Neural crest cell (in vitro differentiated cells): ENCODE data around the gene RTCB. TPM values are rescaled to one million over a fixed set of nuclear protein-coding genes. Genes with fewer than 3 reads are reported as not detected.

Experiments
- DNase-seq: peaks from one replicate; pipeline ENCODE4 v3.0.0; 2021; ENCODE audit warnings: low read depth, mixed read lengths, low spot score
- H3K27ac Mint-ChIP-seq: one replicate; pipeline ENCODE4 v1.8.0; 2021; ENCODE audit warnings: mild to moderate bottlenecking, mixed read lengths; ENCODE audit not compliant: unreplicated experiment
- H3K27me3 Mint-ChIP-seq: 2 replicates; pipeline ENCODE4 v1.8.0; 2021; ENCODE audit warnings: low read depth, mild to moderate bottlenecking, mixed read lengths
- H3K36me3 Mint-ChIP-seq: 2 replicates; pipeline ENCODE4 v1.8.0; 2021; ENCODE audit warnings: low read depth, mild to moderate bottlenecking, mixed read lengths
- H3K4me1 Mint-ChIP-seq: 2 replicates; pipeline ENCODE4 v1.8.0; 2021; ENCODE audit warnings: mixed read lengths
- H3K4me3 Mint-ChIP-seq: one replicate; pipeline ENCODE4 v1.8.0; 2021; ENCODE audit warnings: mild to moderate bottlenecking, mixed read lengths
- H3K9me3 Mint-ChIP-seq: 2 replicates; pipeline ENCODE4 v1.8.0; 2021; ENCODE audit warnings: mixed read lengths
- CTCF ChIP-seq: fragments of 200-600 bp; sonication (generic); conservative IDR thresholded peaks from 2 replicates; pipeline ENCODE4 v1.5.0; 2021; ENCODE audit warnings: antibody characterized with exemption, mild to moderate bottlenecking
- total RNA-seq: library from RNA; stranded (reverse); gene quantifications from 2 replicates; pipeline ENCODE4 v1.2.1, GENCODE V29; 2021

Gene RTCB
- total RNA-seq, 1 donor from 2014 or later, result 117 TPM

DNA sequence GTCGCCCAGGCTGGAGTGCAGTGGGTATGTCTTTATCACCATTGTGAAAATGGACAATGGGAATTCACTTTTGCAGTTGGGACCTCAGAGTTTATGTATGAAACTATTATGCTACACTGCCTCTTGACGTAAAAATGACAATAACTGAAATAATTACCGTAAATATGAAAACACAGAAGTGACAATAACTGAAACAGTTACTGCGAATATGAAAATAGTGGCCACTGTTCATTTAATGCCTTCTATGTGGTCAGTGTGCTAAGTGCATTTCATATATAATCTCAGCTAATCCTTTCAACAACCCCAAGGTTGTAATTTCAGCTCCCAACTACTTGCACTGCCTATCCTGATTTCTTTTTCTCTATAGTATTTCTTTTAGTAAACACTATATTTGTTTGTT, 5.9 kb upstream of the RTCB start:
- Mint-ChIP-seq H3K9me3 (no peaks in the 10 kb centered on the region), H3K36me3 (no peaks in the 10 kb centered on the region), H3K4me1 (no peaks in the 10 kb centered on the region), H3K27ac (no peak overlapping the region), H3K4me3 (no peak overlapping the region), H3K27me3 (peaks cover 82% of the 10 kb centered on the region)
- no peak for TF ChIP-seq CTCF
- no peak for DNase-seq

DNA sequence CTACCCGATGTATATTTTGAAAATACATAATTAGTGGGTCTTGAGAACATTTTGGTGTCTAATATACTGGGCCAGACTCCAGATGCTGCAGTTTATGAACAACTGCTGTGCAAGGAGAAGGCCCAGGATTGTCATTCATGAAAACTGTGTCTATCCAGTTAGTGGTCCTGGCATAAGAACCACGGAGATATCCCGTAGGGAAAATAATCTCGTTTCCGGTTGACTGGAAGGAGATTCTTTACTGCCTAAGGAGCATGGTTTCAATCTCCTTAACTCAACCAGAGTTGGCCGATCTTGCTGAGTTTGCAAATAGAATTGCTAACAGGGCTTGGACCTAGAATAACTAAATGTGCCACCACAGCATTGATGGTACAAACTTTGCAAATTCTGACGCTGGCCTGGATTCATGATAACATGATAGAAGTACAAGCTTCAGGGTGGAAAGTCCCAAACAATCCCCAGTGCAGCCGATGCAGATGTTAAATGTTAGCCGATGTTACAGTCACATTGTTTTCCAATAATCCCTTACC, 4.6 kb upstream of the RTCB start:
- H3K4me1 Mint-ChIP-seq, result peaks cover 10% of the 10 kb centered on the region

DNA sequence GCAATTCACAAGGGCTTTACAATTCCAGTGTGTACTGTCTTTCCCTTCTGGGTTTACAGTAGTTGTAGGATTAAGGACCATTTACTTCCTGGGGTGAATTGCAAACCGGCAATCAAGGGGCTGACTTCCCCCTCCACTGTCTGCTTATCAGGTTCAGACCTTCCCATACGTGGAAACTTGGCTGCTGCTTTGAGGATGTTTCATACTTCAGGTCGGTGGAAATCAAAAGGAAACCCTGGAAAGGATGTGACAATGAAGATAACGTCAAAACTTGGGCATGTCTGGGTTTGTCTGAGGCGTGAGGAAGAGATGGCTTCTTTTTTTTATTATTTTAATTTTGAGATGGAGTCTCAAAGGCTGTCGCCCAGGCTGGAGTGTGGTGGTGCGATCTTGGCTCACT, 2.1 kb upstream of the RTCB start:
- H3K27me3 Mint-ChIP-seq, result peaks cover 46% of the 10 kb centered on the region
- DNase-seq, result no peak
- H3K36me3 Mint-ChIP-seq, result no peaks in the 10 kb centered on the region
- no peak for TF ChIP-seq CTCF
- peak overlapping the region; percentile 43 for H3K4me3 Mint-ChIP-seq
- peaks cover 26% of the 10 kb centered on the region for H3K4me1 Mint-ChIP-seq
- H3K9me3 Mint-ChIP-seq, result no peaks in the 10 kb centered on the region
- H3K27ac Mint-ChIP-seq, result no peak overlapping the region

More for the DNA sequence above, 4.6 kb upstream of the RTCB start:
- H3K36me3 Mint-ChIP-seq, result no peaks in the 10 kb centered on the region
- peaks cover 69% of the 10 kb centered on the region for H3K27me3 Mint-ChIP-seq
- no peak for TF ChIP-seq CTCF
- H3K4me3 Mint-ChIP-seq, result no peak overlapping the region
- H3K27ac Mint-ChIP-seq, result no peak overlapping the region
- DNase-seq, result no peak
- no peaks in the 10 kb centered on the region for H3K9me3 Mint-ChIP-seq

DNA sequence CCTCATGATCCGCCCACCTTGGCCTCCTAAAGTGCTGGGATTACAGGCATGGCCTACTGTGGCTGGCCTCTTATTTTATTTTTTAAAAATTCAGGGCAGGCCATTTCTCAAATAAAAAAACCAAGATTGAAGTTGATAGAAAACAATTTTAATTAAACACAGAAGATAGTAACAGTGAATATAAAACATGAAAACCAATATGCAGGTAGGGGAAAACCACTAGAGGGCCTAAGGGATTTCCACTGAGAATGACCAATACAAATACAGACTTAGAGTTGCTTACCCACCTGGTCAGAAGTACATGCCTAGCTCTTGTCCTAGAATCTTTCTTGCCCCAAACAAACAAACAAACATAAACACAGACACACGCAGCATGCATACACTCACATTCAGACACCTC, 1.7 kb upstream of the RTCB start:
- H3K27me3 Mint-ChIP-seq, result peaks cover 41% of the 10 kb centered on the region
- DNase-seq, result no peak
- H3K4me3 Mint-ChIP-seq, result peak overlapping the region; percentile 43
- H3K36me3 Mint-ChIP-seq, result no peaks in the 10 kb centered on the region
- no peaks in the 10 kb centered on the region for H3K9me3 Mint-ChIP-seq
- no peak overlapping the region for H3K27ac Mint-ChIP-seq
- H3K4me1 Mint-ChIP-seq, result peaks cover 26% of the 10 kb centered on the region
- peak; percentile 58 for TF ChIP-seq CTCF

DNA sequence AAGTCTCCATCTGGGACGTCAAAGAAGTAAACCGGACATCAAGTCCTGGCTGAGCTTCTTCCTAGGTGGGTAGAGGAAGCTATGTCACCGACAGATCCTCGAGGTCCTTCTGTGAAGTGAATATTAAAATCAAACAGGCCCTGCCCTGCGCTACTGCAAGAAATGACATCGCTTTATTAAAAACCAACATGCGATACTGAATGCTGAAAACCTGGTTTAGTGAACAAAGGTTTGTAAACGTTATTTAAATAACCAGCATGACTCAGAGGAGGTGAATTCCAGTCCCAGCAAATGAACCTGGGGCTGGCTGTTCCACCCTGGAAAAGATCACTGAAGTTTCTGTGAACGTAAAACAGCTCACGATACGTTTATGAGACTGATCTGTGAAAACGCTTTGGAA, 645 bp downstream of the RTCB start:
- peaks cover 26% of the 10 kb centered on the region for H3K4me1 Mint-ChIP-seq
- no peaks in the 10 kb centered on the region for H3K9me3 Mint-ChIP-seq
- peaks cover 21% of the 10 kb centered on the region for H3K27me3 Mint-ChIP-seq
- peak overlapping the region; percentile 13 for H3K27ac Mint-ChIP-seq
- peaks cover 3% of the 10 kb centered on the region for H3K36me3 Mint-ChIP-seq
- no peak for DNase-seq
- no peak for TF ChIP-seq CTCF
- H3K4me3 Mint-ChIP-seq, result peak overlapping the region; percentile 99

GRCh38 chr22:32410459-32410858, 1.6 kb downstream of the RTCB start:
- Mint-ChIP-seq H3K36me3 (peaks cover 3% of the 10 kb centered on the region), H3K4me3 (peak overlapping the region; percentile 99), H3K9me3 (no peaks in the 10 kb centered on the region), H3K4me1 (peaks cover 26% of the 10 kb centered on the region), H3K27me3 (peaks cover 13% of the 10 kb centered on the region), H3K27ac (peak overlapping the region; percentile 13)
- TF ChIP-seq CTCF, result no peak
- no peak for DNase-seq
